OCI-LY1 (cell line): ENCODE data around the gene HP.

Experiments
- H2AFZ ChIP-seq: fragments of 200-600 bp; sonication (generic), shearing (Covaris generic); 2 replicates; pipeline ENCODE4 v1.6.0; 2014; ENCODE audit warnings: antibody characterized with exemption, mild to moderate bottlenecking, low read length
- H3F3A ChIP-seq: fragments of 200-600 bp; sonication (generic), shearing (Covaris generic); 2 replicates; pipeline ENCODE4 v1.6.0; 2014; ENCODE audit warnings: mild to moderate bottlenecking, antibody characterized with exemption, low read length, moderate library complexity; ENCODE audit not compliant: insufficient read depth
- H3K27ac ChIP-seq: fragments of 200-600 bp; sonication (generic); 2 replicates; pipeline ENCODE4 v1.5.1; 2014; ENCODE audit warnings: low read length, mixed run types, mild to moderate bottlenecking, low read depth; ENCODE audit not compliant: poor library complexity, severe bottlenecking
- H3K27me3 ChIP-seq: fragments of 200-600 bp; sonication (generic); 2 replicates; pipeline ENCODE4 v1.6.0; 2014; ENCODE audit warnings: antibody characterized with exemption, mild to moderate bottlenecking, low read length, moderate library complexity; ENCODE audit not compliant: insufficient read depth
- H3K36me3 ChIP-seq: fragments of 200-600 bp; sonication (generic); 2 replicates; pipeline ENCODE4 v1.6.1; 2014; ENCODE audit warnings: mild to moderate bottlenecking, antibody characterized with exemption, low read length, moderate library complexity, mixed read lengths; ENCODE audit not compliant: insufficient read depth
- H3K4me1 ChIP-seq: fragments of 200-600 bp; sonication (generic); 2 replicates; pipeline ENCODE4 v1.5.1; 2014; ENCODE audit warnings: mild to moderate bottlenecking, low read length, moderate library complexity; ENCODE audit not compliant: insufficient read depth, severe bottlenecking
- H3K4me2 ChIP-seq: fragments of 200-600 bp; sonication (generic), shearing (Covaris generic); 2 replicates; pipeline ENCODE4 v1.6.1; 2014; ENCODE audit warnings: low read length
- H3K4me3 ChIP-seq: fragments of 200-600 bp; sonication (generic); 2 replicates; pipeline ENCODE4 v1.5.1; 2014; ENCODE audit warnings: low read length, low read depth, mild to moderate bottlenecking, mixed read lengths; ENCODE audit not compliant: poor library complexity, severe bottlenecking
- H3K79me2 ChIP-seq: fragments of 200-600 bp; shearing (Covaris generic); 2 replicates; pipeline ENCODE4 v1.6.1; 2016; ENCODE audit warnings: mixed run types, low read length, mixed read lengths; ENCODE audit not compliant: insufficient read depth
- H3K9ac ChIP-seq: fragments of 200-600 bp; sonication (generic), shearing (Covaris generic); 2 replicates; pipeline ENCODE4 v1.6.1; 2014; ENCODE audit warnings: mild to moderate bottlenecking, low read length, mixed read lengths
- H3K9me2 ChIP-seq: fragments of 200-600 bp; sonication (generic), shearing (Covaris generic); 2 replicates; pipeline ENCODE4 v1.6.1; 2014; ENCODE audit warnings: low read depth, mild to moderate bottlenecking, low read length, mixed read lengths
- H3K9me3 ChIP-seq: fragments of 200-600 bp; shearing (Covaris generic); 2 replicates; pipeline ENCODE4 v1.6.1; 2014; ENCODE audit warnings: low read length, mixed read lengths
- H4K20me1 ChIP-seq: fragments of 200-600 bp; sonication (generic), shearing (Covaris generic); 2 replicates; pipeline ENCODE4 v1.6.0; 2016; ENCODE audit warnings: mild to moderate bottlenecking, low read length; ENCODE audit not compliant: insufficient read depth
- CTCF ChIP-seq: fragments of 200-600 bp; sonication (generic), shearing (Covaris generic); IDR thresholded peaks from 2 replicates; pipeline ENCODE4 v1.5.1; 2017; ENCODE audit warnings: mild to moderate bottlenecking, antibody characterized with exemption, low read length, moderate library complexity, mixed read lengths
- EZH2 ChIP-seq: fragments of 200-600 bp; sonication (generic), shearing (Covaris generic); IDR thresholded peaks from 2 replicates; pipeline ENCODE4 v1.8.0; 2017; ENCODE audit warnings: borderline replicate concordance, mixed run types, mild to moderate bottlenecking, antibody characterized with exemption, low read length, moderate library complexity, mixed read lengths

HP gene

DNA sequence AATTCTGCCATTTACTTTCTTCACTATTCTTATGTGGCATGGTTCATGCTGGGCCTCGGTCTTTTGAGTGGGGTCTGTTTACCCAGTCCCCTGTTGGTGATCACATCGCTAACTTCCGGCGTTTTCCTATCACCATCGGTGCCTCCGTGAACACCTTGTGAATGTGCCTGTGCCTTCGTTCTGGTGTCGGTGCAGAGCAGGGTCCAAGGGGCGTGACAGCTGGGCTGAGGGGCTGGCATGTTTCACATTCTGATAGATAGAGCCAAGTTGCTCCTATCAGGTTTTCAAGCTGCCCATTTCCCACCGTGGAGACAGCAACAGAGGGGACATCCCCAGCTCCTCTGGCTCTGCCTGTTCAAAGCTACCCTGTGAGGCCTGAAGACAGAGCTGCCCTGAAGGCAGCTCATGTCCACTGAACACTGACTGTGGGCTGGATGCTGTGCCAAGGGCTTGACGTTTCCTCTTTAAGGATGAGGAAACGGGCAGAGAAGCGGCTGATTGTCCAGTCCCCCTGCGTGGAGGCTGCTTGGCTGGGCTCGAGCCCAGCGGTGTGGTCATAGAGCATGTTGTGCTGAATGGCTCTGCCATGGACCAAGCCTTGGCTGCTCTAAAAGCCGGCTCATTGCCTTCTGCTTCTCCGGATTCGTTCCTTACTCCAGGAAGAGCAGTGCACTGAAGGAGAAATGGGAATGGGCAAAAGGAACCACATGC is 28.7 kb upstream of the HP start:
- H4K20me1 ChIP-seq, result no peaks in the 10 kb centered on the region
- TF ChIP-seq EZH2 (no peak), CTCF (no peak)

DNA sequence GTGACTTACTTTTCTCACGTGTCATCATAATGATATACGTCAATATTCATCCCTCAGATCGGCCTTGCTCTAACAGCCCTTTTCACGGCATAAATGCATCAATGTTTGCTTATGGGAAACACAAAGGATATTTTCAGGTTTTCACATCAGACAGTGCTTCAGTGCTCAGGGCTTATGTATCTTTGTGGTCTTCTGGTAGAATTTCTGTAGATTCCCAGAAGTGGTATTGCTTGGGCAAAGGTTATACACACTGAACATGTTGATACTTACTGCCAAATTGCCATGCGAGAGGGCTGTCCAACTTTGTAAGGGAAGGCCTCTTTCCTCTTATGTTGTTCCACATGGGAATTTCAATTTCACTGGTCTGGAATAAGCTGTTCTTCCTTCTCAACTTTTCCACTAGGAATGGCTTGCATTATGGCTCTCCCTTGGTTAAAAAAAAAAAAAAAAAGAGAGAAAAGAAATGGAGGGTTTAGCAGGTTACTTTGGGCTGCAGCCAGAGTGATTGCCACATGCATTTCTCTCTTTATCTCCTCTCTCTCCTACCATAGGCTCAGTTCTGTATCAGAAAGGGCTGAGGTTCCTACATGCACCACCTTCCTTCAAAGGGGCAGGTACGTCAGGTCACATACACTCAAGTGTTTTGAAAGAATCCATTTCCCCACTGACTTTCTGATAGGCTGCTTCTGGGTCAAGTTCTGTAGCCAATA is 26.5 kb upstream of the HP start:
- Histone ChIP-seq H3K79me2 (no peaks in the 10 kb centered on the region), H3F3A (no peaks in the 10 kb centered on the region), H3K9me2 (no peaks in the 10 kb centered on the region), H3K4me1 (no peaks in the 10 kb centered on the region), H3K9ac (no peak overlapping the region), H3K27ac (no peak overlapping the region), H4K20me1 (no peaks in the 10 kb centered on the region), H3K27me3 (no peaks in the 10 kb centered on the region), H3K36me3 (peaks cover 33% of the 10 kb centered on the region), H3K9me3 (no peaks in the 10 kb centered on the region), H3K4me3 (no peak overlapping the region), H3K4me2 (no peak overlapping the region), H2AFZ (no peak overlapping the region)
- TF ChIP-seq CTCF, result no peak
- TF ChIP-seq EZH2, result no peak

More for the DNA sequence above, 28.7 kb upstream of the HP start:
- Histone ChIP-seq H3K9ac (no peak overlapping the region), H3K27ac (no peak overlapping the region), H3K79me2 (no peaks in the 10 kb centered on the region), H2AFZ (no peak overlapping the region), H3K9me2 (no peaks in the 10 kb centered on the region), H3K27me3 (no peaks in the 10 kb centered on the region), H3K9me3 (no peaks in the 10 kb centered on the region), H3K36me3 (peaks cover 56% of the 10 kb centered on the region), H3F3A (no peaks in the 10 kb centered on the region), H3K4me3 (no peak overlapping the region), H3K4me1 (no peaks in the 10 kb centered on the region), H3K4me2 (no peak overlapping the region)

DNA sequence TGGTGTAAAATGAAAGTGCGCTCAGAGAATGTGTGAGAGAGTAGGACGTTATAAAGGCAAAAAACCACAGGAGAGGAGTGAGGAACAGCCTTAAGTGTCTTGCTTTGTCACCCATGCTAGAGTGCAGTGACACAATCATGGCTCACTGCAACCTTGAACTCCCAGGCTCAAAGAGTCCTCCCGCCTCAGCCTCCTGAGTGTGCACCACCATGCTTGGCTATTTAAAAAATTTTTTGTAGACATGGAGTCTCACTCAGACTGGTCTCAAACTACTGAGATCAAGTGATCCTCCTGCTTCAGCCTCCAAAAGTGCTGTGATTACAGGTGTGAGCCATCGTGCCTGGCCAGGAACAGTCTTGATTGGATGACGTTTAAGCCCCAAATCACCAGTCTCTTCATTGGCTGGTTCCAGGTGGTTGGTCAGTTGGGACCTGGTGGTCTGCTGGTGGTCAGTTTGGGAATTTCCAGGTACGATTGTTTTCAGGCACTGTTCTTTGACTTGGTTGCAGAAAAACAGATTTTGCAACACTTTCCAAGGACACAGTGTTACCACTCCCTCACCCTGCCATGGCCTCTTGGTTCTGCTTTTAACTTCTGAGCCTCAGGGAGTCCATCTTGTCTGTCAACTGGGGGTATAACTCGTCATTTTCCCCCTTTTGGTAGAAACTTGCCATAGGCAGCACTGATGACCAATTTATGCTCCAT is 24.6 kb upstream of the HP start:
- TF ChIP-seq EZH2 (no peak), CTCF (no peak)
- Histone ChIP-seq H3K27me3 (no peaks in the 10 kb centered on the region), H3K4me1 (no peaks in the 10 kb centered on the region), H2AFZ (no peak overlapping the region), H3K9me3 (no peaks in the 10 kb centered on the region), H3K4me3 (no peak overlapping the region), H3K79me2 (no peaks in the 10 kb centered on the region), H3K36me3 (peaks cover 20% of the 10 kb centered on the region), H3K9me2 (no peaks in the 10 kb centered on the region), H4K20me1 (no peaks in the 10 kb centered on the region), H3K4me2 (no peak overlapping the region), H3F3A (no peaks in the 10 kb centered on the region), H3K27ac (no peak overlapping the region), H3K9ac (no peak overlapping the region)
